GM12878 (cell line): Measurements from ENCODE around the gene COPS6. TPM values are rescaled to one million over a fixed set of nuclear protein-coding genes. Genes with fewer than 3 reads are reported as not detected.

ENCODE experiments used
- microRNA counts: library from miRNA; unstranded; fragments of <30 nt; microRNA quantifications from one replicate; lab custom pipeline; 2016
- microRNA-seq: library from miRNA; unstranded; fragments of <30 nt; microRNA quantifications from one replicate; pipeline ENCODE4, GENCODE V29; 2018
- polyA plus RNA-seq, 11 experiments: library from polyadenylated mRNA; depleted of rRNA in 4 of 11; unstranded in 6 of 11; stranded (reverse) in 5 of 11; fragments of >200 nt; fragmentation: Nextera tagmentation in 4 of 11; fragmentation: Illumina TruSeq in 1 of 11; extraction: Ambion mirVana in 4 of 11; extraction: Trizol in 1 of 11; gene quantifications; 1 replicate in 1 of 11; 2 replicates in 10 of 11; pipeline versions ENCODE4 v1.2.1 to v1.2.3, GENCODE V29; 2011 to 2016; ENCODE audit warnings: inconsistent platforms in 2 of 11, missing spikeins in 2 of 11, low read depth in 1 of 11
- small RNA-seq: library from RNA; depleted of rRNA; stranded (forward); fragments of <200 nt; gene quantifications from one replicate; pipeline ENCODE3, GENCODE V24; 2014
- total RNA-seq, 4 experiments: library from RNA; depleted of rRNA in 3 of 4; stranded (reverse); fragments of >200 nt in 3 of 4; fragmentation: Illumina TruSeq in 1 of 4; extraction: Trizol in 1 of 4; gene quantifications; 2 replicates each; pipeline versions ENCODE4 v1.2.1 to v1.2.3, GENCODE V29; 2013 to 2021

COPS6 gene
- total and polyA plus RNA-seq, 10 of the 15 experiments (the other 5 are each of a cell fraction or from before 2014, with no cell fraction given): 28.5 to 182 (median 81.5) TPM

MicroRNAs encoded within 50 kb of the gene (microRNA counts, 767-probe panel; counts per million panel counts)
- 4,554 counts per million, percentile 96 among the panel's probes with 10 or more counts for microRNA hsa-miR-106b-5p (lab: Ali Mortazavi, UCI)
- microRNA hsa-miR-25-3p (lab: Ali Mortazavi, UCI): 4,729 counts per million, percentile 97 among the panel's probes with 10 or more counts
- microRNA hsa-miR-93-5p (lab: Ali Mortazavi, UCI): 4,849 counts per million, percentile 97 among the panel's probes with 10 or more counts

Small RNA genes lying within 50 kb of the gene (microRNA-seq; reads per million reads assigned to microRNA genes)
- gene MIR106B (6,714 reads per million, percentile 96 among the genes with 10 or more reads in this experiment), gene MIR25 (1,494 reads per million, percentile 91 among the genes with 10 or more reads in this experiment), gene MIR93 (21,583 reads per million, percentile 99 among the genes with 10 or more reads in this experiment)

Small RNA genes lying within 50 kb of the gene (small RNA-seq; reads per million reads assigned to genes)
- gene MIR106B (976 reads per million, percentile 100 among the genes with 10 or more reads in this experiment), gene MIR25 (5,092 reads per million, percentile 100 among the genes with 10 or more reads in this experiment), gene MIR93 (2,032 reads per million, percentile 100 among the genes with 10 or more reads in this experiment)

Other genes with a start within 250 kb of the COPS6 start
Only the 7 nearest of the 19 such genes appear.
- gene ZSCAN21, start 39.2 kb upstream of the COPS6 start, total RNA-seq (2014; rRNA removed): 5.8 and 5.9 TPM in 2 replicates
- gene ZSCAN21, start 39.2 kb upstream of the COPS6 start, total RNA-seq (2014; rRNA removed; fragmentation: Illumina TruSeq; extraction: Trizol): 7.3 and 7.8 TPM in 2 replicates
- 5.8 and 8.0 TPM in 2 replicates for gene ZSCAN21, start 39.2 kb upstream of the COPS6 start, total RNA-seq (2021)
- 8.7 and 9.4 TPM in 2 replicates for gene ZSCAN21, start 39.2 kb upstream of the COPS6 start, polyA plus RNA-seq (2011; rRNA removed)
- gene ZSCAN21, start 39.2 kb upstream of the COPS6 start, polyA plus RNA-seq (2014; fragmentation: Illumina TruSeq; extraction: Trizol): 6.7 and 6.9 TPM in 2 replicates
- 1 to 10 TPM; 1.9 to 3.1 TPM for gene ZSCAN21, start 39.2 kb upstream of the COPS6 start, polyA plus RNA-seq (2014; fragmentation: Nextera tagmentation; extraction: Ambion mirVana)
- gene ZSCAN21, start 39.2 kb upstream of the COPS6 start, polyA plus RNA-seq (2014; rRNA removed): 5.2 and 5.8 TPM in 2 replicates
- gene ZSCAN21, start 39.2 kb upstream of the COPS6 start, polyA plus RNA-seq (2016; fragmentation: Nextera tagmentation; extraction: Ambion mirVana): 1 to 10 TPM; 7.4 to 9.6 TPM
- gene ZNF3, start 7.2 kb upstream of the COPS6 start, total RNA-seq (2014; rRNA removed): 26.2 and 34.9 TPM in 2 replicates
- 34.9 and 36.0 TPM in 2 replicates for gene ZNF3, start 7.2 kb upstream of the COPS6 start, total RNA-seq (2014; rRNA removed; fragmentation: Illumina TruSeq; extraction: Trizol)
- gene ZNF3, start 7.2 kb upstream of the COPS6 start, total RNA-seq (2021): 28.5 and 30.7 TPM in 2 replicates
- 31.1 and 32.1 TPM in 2 replicates for gene ZNF3, start 7.2 kb upstream of the COPS6 start, polyA plus RNA-seq (2011; rRNA removed)
- 37.4 and 48.6 TPM in 2 replicates for gene ZNF3, start 7.2 kb upstream of the COPS6 start, polyA plus RNA-seq (2014; fragmentation: Illumina TruSeq; extraction: Trizol)
- 10 to 100 TPM; 17.2 to 19.0 TPM for gene ZNF3, start 7.2 kb upstream of the COPS6 start, polyA plus RNA-seq (2014; fragmentation: Nextera tagmentation; extraction: Ambion mirVana)
- gene ZNF3, start 7.2 kb upstream of the COPS6 start, polyA plus RNA-seq (2014; rRNA removed): 22.6 and 27.3 TPM in 2 replicates
- gene ZNF3, start 7.2 kb upstream of the COPS6 start, polyA plus RNA-seq (2016; fragmentation: Nextera tagmentation; extraction: Ambion mirVana): 10 to 100 TPM; 29.0 to 29.7 TPM
- gene MCM7, start 12.4 kb downstream of the COPS6 start, total RNA-seq (2014; rRNA removed): 305 and 354 TPM in 2 replicates
- gene MCM7, start 12.4 kb downstream of the COPS6 start, total RNA-seq (2014; rRNA removed; fragmentation: Illumina TruSeq; extraction: Trizol): 165 and 183 TPM in 2 replicates
- gene MCM7, start 12.4 kb downstream of the COPS6 start, total RNA-seq (2021): 292 and 310 TPM in 2 replicates
- 124 and 210 TPM in 2 replicates for gene MCM7, start 12.4 kb downstream of the COPS6 start, polyA plus RNA-seq (2011; rRNA removed)
- gene MCM7, start 12.4 kb downstream of the COPS6 start, polyA plus RNA-seq (2014; fragmentation: Illumina TruSeq; extraction: Trizol): 136 and 196 TPM in 2 replicates
- gene MCM7, start 12.4 kb downstream of the COPS6 start, polyA plus RNA-seq (2014; fragmentation: Nextera tagmentation; extraction: Ambion mirVana): 100 to 1,000 TPM; 227 to 234 TPM
- gene MCM7, start 12.4 kb downstream of the COPS6 start, polyA plus RNA-seq (2014; rRNA removed): 253 and 264 TPM in 2 replicates
- 100 to 1,000 TPM; 349 to 383 TPM for gene MCM7, start 12.4 kb downstream of the COPS6 start, polyA plus RNA-seq (2016; fragmentation: Nextera tagmentation; extraction: Ambion mirVana)
- 14.3 and 15.7 TPM in 2 replicates for gene AP4M1, start 12.7 kb downstream of the COPS6 start, total RNA-seq (2014; rRNA removed)
- 7.1 and 7.6 TPM in 2 replicates for gene AP4M1, start 12.7 kb downstream of the COPS6 start, total RNA-seq (2014; rRNA removed; fragmentation: Illumina TruSeq; extraction: Trizol)
- 12.9 and 13.6 TPM in 2 replicates for gene AP4M1, start 12.7 kb downstream of the COPS6 start, total RNA-seq (2021)
- gene AP4M1, start 12.7 kb downstream of the COPS6 start, polyA plus RNA-seq (2011; rRNA removed): 10.7 and 13.9 TPM in 2 replicates
- 7.7 and 12.5 TPM in 2 replicates for gene AP4M1, start 12.7 kb downstream of the COPS6 start, polyA plus RNA-seq (2014; fragmentation: Illumina TruSeq; extraction: Trizol)
- gene AP4M1, start 12.7 kb downstream of the COPS6 start, polyA plus RNA-seq (2014; fragmentation: Nextera tagmentation; extraction: Ambion mirVana): 1 to 10 TPM in 1 of 2 experiments, under 1 TPM in 1; 0.77 to 2.1 TPM
- gene AP4M1, start 12.7 kb downstream of the COPS6 start, polyA plus RNA-seq (2014; rRNA removed): 11.6 and 12.9 TPM in 2 replicates
- gene AP4M1, start 12.7 kb downstream of the COPS6 start, polyA plus RNA-seq (2016; fragmentation: Nextera tagmentation; extraction: Ambion mirVana): 10 to 100 TPM; 15.9 to 16.1 TPM
- 16.8 and 18.1 TPM in 2 replicates for gene TAF6, start 30.4 kb downstream of the COPS6 start, total RNA-seq (2014; rRNA removed)
- gene TAF6, start 30.4 kb downstream of the COPS6 start, total RNA-seq (2014; rRNA removed; fragmentation: Illumina TruSeq; extraction: Trizol): 8.5 and 9.3 TPM in 2 replicates
- gene TAF6, start 30.4 kb downstream of the COPS6 start, total RNA-seq (2021): 42.1 and 47.1 TPM in 2 replicates
- 2.5 and 6.0 TPM in 2 replicates for gene TAF6, start 30.4 kb downstream of the COPS6 start, polyA plus RNA-seq (2011; rRNA removed)
- gene TAF6, start 30.4 kb downstream of the COPS6 start, polyA plus RNA-seq (2014; fragmentation: Illumina TruSeq; extraction: Trizol): 17.5 and 24.9 TPM in 2 replicates
- under 1 TPM; 0.27 to 0.29 TPM for gene TAF6, start 30.4 kb downstream of the COPS6 start, polyA plus RNA-seq (2014; fragmentation: Nextera tagmentation; extraction: Ambion mirVana)
- gene TAF6, start 30.4 kb downstream of the COPS6 start, polyA plus RNA-seq (2014; rRNA removed): 15.8 and 24.5 TPM in 2 replicates
- gene TAF6, start 30.4 kb downstream of the COPS6 start, polyA plus RNA-seq (2016; fragmentation: Nextera tagmentation; extraction: Ambion mirVana): 10 to 100 TPM; 39.6 to 42.6 TPM
- 5.5 and 7.4 TPM in 2 replicates for gene CNPY4, start 30.7 kb downstream of the COPS6 start, total RNA-seq (2014; rRNA removed)
- gene CNPY4, start 30.7 kb downstream of the COPS6 start, total RNA-seq (2014; rRNA removed; fragmentation: Illumina TruSeq; extraction: Trizol): 8.3 and 10.5 TPM in 2 replicates
- 6.6 and 6.7 TPM in 2 replicates for gene CNPY4, start 30.7 kb downstream of the COPS6 start, total RNA-seq (2021)
- 6.6 and 9.2 TPM in 2 replicates for gene CNPY4, start 30.7 kb downstream of the COPS6 start, polyA plus RNA-seq (2011; rRNA removed)
- 9.1 and 10.5 TPM in 2 replicates for gene CNPY4, start 30.7 kb downstream of the COPS6 start, polyA plus RNA-seq (2014; fragmentation: Illumina TruSeq; extraction: Trizol)
- 1 to 10 TPM; 2.5 to 3.7 TPM for gene CNPY4, start 30.7 kb downstream of the COPS6 start, polyA plus RNA-seq (2014; fragmentation: Nextera tagmentation; extraction: Ambion mirVana)
- 8.3 and 9.0 TPM in 2 replicates for gene CNPY4, start 30.7 kb downstream of the COPS6 start, polyA plus RNA-seq (2014; rRNA removed)
- gene CNPY4, start 30.7 kb downstream of the COPS6 start, polyA plus RNA-seq (2016; fragmentation: Nextera tagmentation; extraction: Ambion mirVana): 1 to 10 TPM; 6.0 to 7.0 TPM
- gene MBLAC1, start 38.0 kb downstream of the COPS6 start, total RNA-seq (2014; rRNA removed): 2.7 and 3.2 TPM in 2 replicates
- 0.64 and 0.94 TPM in 2 replicates for gene MBLAC1, start 38.0 kb downstream of the COPS6 start, total RNA-seq (2014; rRNA removed; fragmentation: Illumina TruSeq; extraction: Trizol)
- gene MBLAC1, start 38.0 kb downstream of the COPS6 start, total RNA-seq (2021): 1.8 and 2.7 TPM in 2 replicates
- gene MBLAC1, start 38.0 kb downstream of the COPS6 start, polyA plus RNA-seq (2011; rRNA removed): 0.35 and 0.65 TPM in 2 replicates
- gene MBLAC1, start 38.0 kb downstream of the COPS6 start, polyA plus RNA-seq (2014; fragmentation: Illumina TruSeq; extraction: Trizol): 0.24 and 0.38 TPM in 2 replicates
- under 1 TPM in 1 of 2 experiments, not detected in 1; 0.24 TPM for gene MBLAC1, start 38.0 kb downstream of the COPS6 start, polyA plus RNA-seq (2014; fragmentation: Nextera tagmentation; extraction: Ambion mirVana)
- 2.3 and 3.1 TPM in 2 replicates for gene MBLAC1, start 38.0 kb downstream of the COPS6 start, polyA plus RNA-seq (2014; rRNA removed)
- 1 to 10 TPM; 2.4 TPM for gene MBLAC1, start 38.0 kb downstream of the COPS6 start, polyA plus RNA-seq (2016; fragmentation: Nextera tagmentation; extraction: Ambion mirVana)